HepG2 (cell line): ENCODE data around the gene SESN1. TPM values are rescaled to one million over a fixed set of nuclear protein-coding genes. Genes with fewer than 3 reads are reported as not detected.

ENCODE experiments used
- ATAC-seq: fragments of 200-7000 bp; cut with Tn5 transposase; 3 replicates; pipeline ENCODE4 v1.9.1; 2020; ENCODE audit warnings: mild to moderate bottlenecking, moderate library complexity
- BruUV-seq: library from RNA; stranded (reverse); fragments of 400-500 nt; replicated peaks from 2 replicates; lab custom pipeline; 2021; lab: Mats Ljungman, UMichigan
- CTCF ChIA-PET: fragments of 300-600 bp; formaldehyde crosslinking; extraction: SDS; loops from one replicate; lab custom pipeline; 2021; ENCODE audit warnings: low total read pairs, inconsistent platforms, low intra/inter-chr PET ratio; lab: Yijun Ruan, JAX
- POLR2A ChIA-PET: fragments of 350-600 bp; sonication (Branson Sonifier 250); formaldehyde crosslinking; loops from one replicate; lab custom pipeline; 2020; ENCODE audit warnings: antibody characterized with exemption, inconsistent platforms; lab: Yijun Ruan, JAX
- DNase-seq: peaks from one replicate; pipeline ENCODE4 v3.0.0-alpha.2; 2015; ENCODE audit warnings: low spot score
- FAIRE-seq: peaks from 3 replicates; lab custom pipeline; 2011; peaks lifted over from hg19 to GRCh38; lab: Jason Lieb, UNC
- H2AFZ ChIP-seq: one replicate; pipeline ENCODE4 v1.6.1; 2011; ENCODE audit warnings: low read length, inconsistent platforms
- H3K27ac ChIP-seq: fragments of 300-600 bp; 3 replicates; pipeline ENCODE4 v1.8.0; 2011; ENCODE audit warnings: mixed run types, mild to moderate bottlenecking, mixed read lengths, low read length, inconsistent platforms; ENCODE audit not compliant: insufficient read depth; ENCODE audit errors: extremely low read length
- H3K27me3 ChIP-seq, 2 experiments: fragments of 200-600 bp in 1 of 2; 2 replicates in 1 of 2; 3 replicates in 1 of 2; pipeline versions ENCODE4 v1.6.0 to v1.8.0; 2011; ENCODE audit warnings: low read length in 2 of 2, mild to moderate bottlenecking in 2 of 2, moderate library complexity in 2 of 2, inconsistent platforms in 1 of 2; ENCODE audit not compliant: insufficient read depth in 2 of 2, control insufficient read depth in 1 of 2
- H3K36me3 ChIP-seq, 2 experiments: fragments of 200-600 bp in 1 of 2; replicated peaks in 1 of 2; 2 replicates in 1 of 2; 3 replicates in 1 of 2; pipeline versions ENCODE4 v1.5.1 to v1.8.0; 2011; ENCODE audit warnings: low read length in 2 of 2, inconsistent platforms in 1 of 2; ENCODE audit not compliant: insufficient read depth in 2 of 2, control insufficient read depth in 1 of 2
- H3K4me1 ChIP-seq: 2 replicates; pipeline ENCODE4 v1.5.1; 2012; ENCODE audit warnings: low read length, inconsistent platforms; ENCODE audit not compliant: insufficient read depth
- H3K4me2 ChIP-seq: 2 replicates; pipeline ENCODE4 v1.6.0; 2011; ENCODE audit warnings: low read depth, low read length, inconsistent platforms
- H3K4me3 ChIP-seq, 3 experiments: fragments of 200-600 bp in 1 of 3; sonication (generic), shearing (Covaris generic) in 1 of 3; replicated peaks in 1 of 3; 2 replicates each; pipeline ENCODE4 v1.5.1; 2011 to 2016; ENCODE audit warnings: low read length in 3 of 3, inconsistent platforms in 2 of 3, low read depth in 2 of 3, mild to moderate bottlenecking in 2 of 3, control low read depth in 1 of 3, mixed read lengths in 1 of 3; ENCODE audit not compliant: insufficient read depth in 1 of 3
- H3K79me2 ChIP-seq: one replicate; pipeline ENCODE4 v1.6.1; 2011; ENCODE audit warnings: low read length, inconsistent platforms; ENCODE audit not compliant: insufficient read depth
- H3K9ac ChIP-seq: 2 replicates; pipeline ENCODE4 v1.6.0; 2011; ENCODE audit warnings: mild to moderate bottlenecking, low read depth, low read length, inconsistent platforms; ENCODE audit not compliant: insufficient read depth
- H3K9me3 ChIP-seq: 2 replicates; pipeline ENCODE4 v1.5.1; 2012; ENCODE audit warnings: mild to moderate bottlenecking, low read length
- H4K20me1 ChIP-seq: 2 replicates; pipeline ENCODE4 v1.6.0; 2011; ENCODE audit warnings: inconsistent platforms, mild to moderate bottlenecking, low read length, moderate library complexity; ENCODE audit not compliant: insufficient read depth
- CAMTA2 ChIP-seq: sonication (generic); formaldehyde crosslinking; IDR thresholded peaks from 2 replicates; pipeline ENCODE4 v1.4.0; 2020; ENCODE audit warnings: mild to moderate bottlenecking, missing genetic modification reagents, borderline replicate concordance
- CCDC6 ChIP-seq: sonication (generic); formaldehyde crosslinking; IDR thresholded peaks from 2 replicates; pipeline ENCODE4 v1.8.1; 2022; ENCODE audit warnings: mild to moderate bottlenecking, missing genetic modification reagents, moderate library complexity
- GTF3A ChIP-seq: sonication (generic); formaldehyde crosslinking; conservative IDR thresholded peaks from 2 replicates; pipeline ENCODE4 v1.4.0; 2020; ENCODE audit warnings: mild to moderate bottlenecking, missing genetic modification reagents
- MED13 ChIP-seq: sonication (generic); formaldehyde crosslinking; IDR thresholded peaks from 2 replicates; pipeline ENCODE4 v1.5.0; 2020; ENCODE audit warnings: missing genetic modification reagents
- SOX5 ChIP-seq: IDR thresholded peaks from 2 replicates; pipeline ENCODE4 v1.6.1; 2016; ENCODE audit warnings: borderline replicate concordance
- TAF15 ChIP-seq: fragments of 200-400 bp; formaldehyde crosslinking; IDR thresholded peaks from one replicate; pipeline ENCODE4 v1.6.1; 2018; ENCODE audit warnings: mild to moderate bottlenecking, low read depth, low read length; ENCODE audit not compliant: poor library complexity, severe bottlenecking
- U2AF2 ChIP-seq: fragments of 200-400 bp; formaldehyde crosslinking; IDR thresholded peaks from 2 replicates; pipeline ENCODE4 v1.6.1; 2017; ENCODE audit warnings: low read depth, mild to moderate bottlenecking, low read length
- ZC3H13 ChIP-seq: sonication (generic); formaldehyde crosslinking; IDR thresholded peaks from 2 replicates; pipeline ENCODE4 v1.8.1; 2023; ENCODE audit warnings: mild to moderate bottlenecking, missing genetic modification reagents, moderate library complexity
- ZFP37 ChIP-seq: sonication (generic); formaldehyde crosslinking; IDR thresholded peaks from 2 replicates; pipeline ENCODE4 v1.4.0; 2020; ENCODE audit warnings: missing genetic modification reagents, borderline replicate concordance
- ZFP41 ChIP-seq: sonication (generic); formaldehyde crosslinking; IDR thresholded peaks from 2 replicates; pipeline ENCODE4 v1.4.0; 2020; ENCODE audit warnings: mild to moderate bottlenecking, missing genetic modification reagents, borderline replicate concordance
- ZNF280D ChIP-seq: sonication (generic); formaldehyde crosslinking; IDR thresholded peaks from 2 replicates; pipeline ENCODE4 v1.5.1; 2020; ENCODE audit warnings: mild to moderate bottlenecking, missing genetic modification reagents
- ZNF678 ChIP-seq: sonication (generic); formaldehyde crosslinking; IDR thresholded peaks from 2 replicates; pipeline ENCODE4 v1.4.0; 2020; ENCODE audit warnings: mild to moderate bottlenecking, missing genetic modification reagents
- ZNF687 ChIP-seq: sonication (generic); formaldehyde crosslinking; IDR thresholded peaks from 2 replicates; pipeline ENCODE4 v1.5.1; 2020; ENCODE audit warnings: mild to moderate bottlenecking, missing genetic modification reagents, moderate library complexity
- WGBS: methylation state at CpG from one replicate; pipeline ENCODE4 v1.1.6; 2017; ENCODE audit warnings: low lambda C conversion rate; 5-methylcytosine and 5-hydroxymethylcytosine counted together
- in situ Hi-C: cut with HindIII; loops from 2 replicates; pipeline ENCODE4 v1.10.0; 2017; ENCODE audit warnings: low pct_unique_long_range_greater_than_20kb; ENCODE audit not compliant: extremely low pct_ligation_motif_present
- intact Hi-C: fragments of 100-400 bp; cut with micrococcal nuclease; formaldehyde crosslinking; loops from one replicate; pipeline ENCODE4 v1.10.0; 2022; ENCODE audit not compliant: unreplicated experiment
- polyA plus RNA-seq, 8 experiments: library from polyadenylated mRNA; depleted of rRNA in 3 of 8; stranded (reverse) in 7 of 8; unstranded in 1 of 8; fragments of >200 nt; fragmentation: Illumina TruSeq in 4 of 8; extraction: Trizol in 4 of 8; gene quantifications; 2 replicates each; pipeline versions ENCODE4 v1.2.1 to v1.2.3, GENCODE V29; 2011 to 2016; ENCODE audit warnings: low read depth in 4 of 8, missing spikeins in 1 of 8, mixed read lengths in 1 of 8; ENCODE audit not compliant: insufficient read depth in 1 of 8
- total RNA-seq, 5 experiments: library from RNA; depleted of rRNA; stranded (reverse); fragments of >200 nt; fragmentation: Illumina TruSeq; extraction: Trizol; gene quantifications; 2 replicates each; pipeline ENCODE4 v1.2.3, GENCODE V29; 2016; ENCODE audit warnings: low read depth in 1 of 5

SESN1 gene
- total and polyA plus RNA-seq, 2 of the 13 experiments (the other 11 are each of a cell fraction or from before 2014, with no cell fraction given): 24.9 to 44.7 TPM

- 70% methylated on average over 7 of the region's 7 CpGs for WGBS
- POLR2A ChIA-PET: no interaction called here
- no peak overlapping the region for H3K9ac ChIP-seq
Measured at GRCh38 chr6:108960601-108961000, 134.0 kb downstream of the SESN1 start.

More at GRCh38 chr6:108960601-108961000, 134.0 kb downstream of the SESN1 start:
- Histone ChIP-seq H3K9me3 (no peaks in the 10 kb centered on the region), H4K20me1 (no peaks in the 10 kb centered on the region), H3K4me3 (no peak overlapping the region), H2AFZ (no peak overlapping the region), H3K27me3 (peaks cover 0 to 16% of the 10 kb centered on the region in 2 experiments; a peak in 2 of 5 replicates), H3K27ac (no peak overlapping the region), H3K4me2 (no peak overlapping the region), H3K36me3 (no peaks in the 10 kb centered on the region), H3K4me1 (peaks cover 11% of the 10 kb centered on the region), H3K79me2 (no peaks in the 10 kb centered on the region)
- no peak for TF ChIP-seq ZNF687 (CRISPR knock-in tag)
- no peak for TF ChIP-seq GTF3A (CRISPR knock-in tag)
- no peak for TF ChIP-seq SOX5 (CRISPR knock-in tag)
- no peak for TF ChIP-seq ZNF678
- TF ChIP-seq CCDC6: no peak
- TF ChIP-seq ZFP41: no peak
- no peak for TF ChIP-seq ZNF280D (CRISPR knock-in tag)
- TF ChIP-seq ZFP37 (CRISPR knock-in tag): no peak
- TF ChIP-seq MED13 (CRISPR knock-in tag): no peak
- TF ChIP-seq ZC3H13 (CRISPR knock-in tag): no peak
- no peak for TF ChIP-seq TAF15
- TF ChIP-seq CAMTA2: no peak
- no peak for TF ChIP-seq U2AF2
- FAIRE-seq (no peak), ATAC-seq (no peak), DNase-seq (no peak)
- intact Hi-C loops (no loop called here), in situ Hi-C loops (no loop called here)
- BruUV-seq: no TSS peak
- CTCF ChIA-PET: no interaction called here
